Gastrocnemius medialis (tissue), 4 donors: ENCODE data around the gene CDC42EP2. TPM values are rescaled to one million over a fixed set of nuclear protein-coding genes. Genes with fewer than 3 reads are reported as not detected.

Source experiments
- ATAC-seq, 2 donors: fragments of 150-250 bp; one replicate each; pipeline ENCODE4 v1.9.1; 2016
- DNase-seq, 2 donors: peaks; one replicate each; pipeline ENCODE4 v3.0.0-alpha.2; 2019
- H3K27ac ChIP-seq, 4 donors: fragments of 200-600 bp; sonication (generic); 1 replicate in 1 of 4; 2 replicates in 3 of 4; pipeline ENCODE4 v1.5.1; 2016 to 2018; ENCODE audit warnings: mild to moderate bottlenecking in 2 of 4, moderate library complexity in 1 of 4
- H3K27me3 ChIP-seq, 3 donors: fragments of 200-600 bp; sonication (generic) in 2 of 3; 1 replicate in 1 of 3; 2 replicates in 2 of 3; pipeline versions ENCODE4 v1.5.1 to v1.6.0; 2016 to 2019; ENCODE audit warnings: mild to moderate bottlenecking in 1 of 3, moderate library complexity in 1 of 3
- H3K36me3 ChIP-seq, 2 donors: fragments of 200-600 bp; sonication (generic) in 1 of 2; one replicate each; pipeline ENCODE4 v1.5.1; 2017 to 2018
- H3K4me1 ChIP-seq, 2 donors: fragments of 200-600 bp; sonication (generic) in 1 of 2; one replicate each; pipeline ENCODE4 v1.5.1; 2016 to 2017; ENCODE audit warnings: mild to moderate bottlenecking in 2 of 2
- H3K4me3 ChIP-seq, 4 donors: fragments of 200-600 bp; sonication (generic) in 3 of 4; 1 replicate in 1 of 4; 2 replicates in 3 of 4; pipeline ENCODE4 v1.5.1; 2016 to 2019; ENCODE audit warnings: mild to moderate bottlenecking in 2 of 4
- H3K9me3 ChIP-seq, 3 donors: fragments of 200-600 bp; sonication (generic) in 2 of 3; 1 replicate in 1 of 3; 2 replicates in 2 of 3; pipeline ENCODE4 v1.5.1; 2016 to 2019
- POLR2A ChIP-seq, 2 donors: fragments of 450-650 bp; IDR thresholded peaks; one replicate each; pipeline ENCODE4 v1.6.1; 2017; ENCODE audit warnings: antibody characterized with exemption in 2 of 2, mild to moderate bottlenecking in 2 of 2, moderate library complexity in 2 of 2
- in situ Hi-C, 4 donors: fragments of 200-750 bp; cut with MboI; loops; one replicate each; pipeline versions ENCODE4 v1.15.0 to v1.8.0; 2017; ENCODE audit warnings: low sequenced_read_pairs in 4 of 4
- intact Hi-C: fragments of 100-400 bp; cut with DNase I; formaldehyde crosslinking; loops from one replicate; pipeline ENCODE4 v1.15.1; 2023; ENCODE audit warnings: low total_unique reads
- total RNA-seq, 4 donors: library from RNA; depleted of rRNA; stranded (reverse); fragments of >200 nt; gene quantifications; one replicate each; pipeline versions ENCODE4 v1.1.0 to v1.2.3, GENCODE V29; 2016
- TF ChIP-seq, protein P1 (sequence below), 5 experiments: fragments of 450-650 bp in 3 of 5; fragments of 200-600 bp in 2 of 5; sonication (generic) in 2 of 5; IDR thresholded peaks in 4 of 5; conservative IDR thresholded peaks in 1 of 5; 1 replicate in 4 of 5; 2 replicates in 1 of 5; pipeline ENCODE4 v1.5.1; 2016 to 2019; ENCODE audit warnings: antibody characterized with exemption in 5 of 5, mild to moderate bottlenecking in 3 of 5, moderate library complexity in 3 of 5

CDC42EP2 gene
- total RNA-seq, 4 donors from 2014 or later = 5.0 to 11.6 (median 5.6) TPM

DNA sequence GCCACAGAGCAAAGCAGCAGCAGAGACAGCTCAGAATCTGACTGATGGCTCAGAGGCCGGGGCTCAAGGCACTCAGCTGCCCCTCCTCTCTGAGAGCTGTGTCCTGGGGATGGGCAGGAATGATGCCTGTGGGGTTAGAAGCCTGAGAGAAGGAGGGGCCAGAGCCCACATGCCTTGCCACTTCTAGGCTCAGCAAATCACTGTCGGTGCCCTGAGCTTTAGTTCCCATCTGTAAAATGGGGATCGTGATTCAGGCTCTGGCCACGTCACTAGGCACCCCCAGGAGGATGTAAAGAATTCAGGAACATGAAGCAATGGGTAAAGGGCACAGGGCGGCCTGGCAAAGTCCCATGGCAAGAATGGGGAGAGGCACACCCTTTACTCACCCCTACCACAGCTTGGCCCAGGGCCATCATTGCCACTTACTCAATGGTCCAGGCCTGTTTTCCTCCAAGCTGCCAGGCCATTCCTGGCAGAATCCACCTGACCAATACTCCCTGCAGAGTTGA, 3.4 kb upstream of the CDC42EP2 start:
- Histone ChIP-seq H3K4me3 (no peak overlapping the region), H3K27me3 (no peaks in the 10 kb centered on the region), H3K36me3 (no peaks in the 10 kb centered on the region), H3K27ac (no peak overlapping the region), H3K4me1 (peaks cover 23 to 38% of the 10 kb centered on the region in 2 donors), H3K9me3 (no peaks in the 10 kb centered on the region)
- intact Hi-C loops = no loop called here
- no peak for DNase-seq
- no peak for ATAC-seq
- TF ChIP-seq POLR2A (IDR thresholded peaks at IDR 0.05) = no peak
- TF ChIP-seq, protein P1, sequence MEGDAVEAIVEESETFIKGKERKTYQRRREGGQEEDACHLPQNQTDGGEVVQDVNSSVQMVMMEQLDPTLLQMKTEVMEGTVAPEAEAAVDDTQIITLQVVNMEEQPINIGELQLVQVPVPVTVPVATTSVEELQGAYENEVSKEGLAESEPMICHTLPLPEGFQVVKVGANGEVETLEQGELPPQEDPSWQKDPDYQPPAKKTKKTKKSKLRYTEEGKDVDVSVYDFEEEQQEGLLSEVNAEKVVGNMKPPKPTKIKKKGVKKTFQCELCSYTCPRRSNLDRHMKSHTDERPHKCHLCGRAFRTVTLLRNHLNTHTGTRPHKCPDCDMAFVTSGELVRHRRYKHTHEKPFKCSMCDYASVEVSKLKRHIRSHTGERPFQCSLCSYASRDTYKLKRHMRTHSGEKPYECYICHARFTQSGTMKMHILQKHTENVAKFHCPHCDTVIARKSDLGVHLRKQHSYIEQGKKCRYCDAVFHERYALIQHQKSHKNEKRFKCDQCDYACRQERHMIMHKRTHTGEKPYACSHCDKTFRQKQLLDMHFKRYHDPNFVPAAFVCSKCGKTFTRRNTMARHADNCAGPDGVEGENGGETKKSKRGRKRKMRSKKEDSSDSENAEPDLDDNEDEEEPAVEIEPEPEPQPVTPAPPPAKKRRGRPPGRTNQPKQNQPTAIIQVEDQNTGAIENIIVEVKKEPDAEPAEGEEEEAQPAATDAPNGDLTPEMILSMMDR (IDR thresholded peaks at IDR 0.05 in 4 of 5, conservative IDR thresholded peaks at IDR 0.05 in 1 of 5) = no peak
- in situ Hi-C loops = loop anchor here in 2 of 4 donors (5.0 to 10.0 kb wide), 2 partner anchors 34 to 86 kb away; no protein-coding TSS in a partner anchor

DNA sequence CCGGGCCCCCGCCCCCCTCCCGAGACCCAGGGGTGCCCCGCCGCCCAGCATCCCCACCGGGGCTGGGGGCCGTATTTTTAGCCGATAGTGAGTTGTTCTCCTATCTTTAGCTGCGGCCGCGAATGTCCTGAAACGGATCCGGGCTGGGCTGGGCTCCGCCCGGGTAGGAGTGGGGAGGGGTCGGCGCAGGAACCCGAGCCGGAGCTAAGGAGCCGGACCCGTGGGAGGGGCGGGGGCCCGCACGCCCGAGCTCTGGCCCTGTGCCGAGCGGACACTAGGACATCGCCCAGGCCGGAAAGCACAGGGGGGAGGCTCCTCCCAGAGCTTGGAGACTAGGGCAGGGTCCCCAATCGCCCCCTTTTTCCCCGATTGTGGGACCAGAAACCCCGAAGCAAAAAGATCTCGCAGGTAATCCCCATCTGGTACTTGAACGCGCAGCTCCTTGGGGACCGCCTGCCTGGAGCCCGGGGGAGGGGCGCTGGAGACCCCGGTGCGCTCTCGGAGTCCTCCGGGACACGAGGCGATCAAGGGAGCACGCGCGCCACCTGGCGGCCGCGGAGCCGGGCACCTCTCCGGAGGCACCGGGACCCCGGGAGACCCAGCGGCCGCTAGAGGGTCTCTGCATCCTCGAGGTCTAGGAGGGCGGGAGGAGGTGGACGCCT, 669 bp downstream of the CDC42EP2 start:
- in situ Hi-C loops (loop anchor here in 2 of 4 donors (5.0 to 10.0 kb wide), 2 partner anchors 88 to 91 kb away; no protein-coding TSS in a partner anchor), intact Hi-C loops (loop anchor here (1.0 to 2.0 kb wide), 2 partner anchors 21 to 40 kb away; no protein-coding TSS in a partner anchor)
- ATAC-seq (peak; percentile 47 to 53), DNase-seq (peak; percentile 33 to 57)
- H3K36me3 ChIP-seq = no peaks in the 10 kb centered on the region
- peak overlapping the region; percentile 83 to 95 (median 92) for H3K4me3 ChIP-seq
- no peaks in the 10 kb centered on the region for H3K27me3 ChIP-seq
- no peak for TF ChIP-seq POLR2A (IDR thresholded peaks at IDR 0.05)
- TF ChIP-seq, protein P1 (IDR thresholded peaks at IDR 0.05 in 4 of 5, conservative IDR thresholded peaks at IDR 0.05 in 1 of 5) = peak; percentile 86 to 99 (median 98)
- peaks cover 18 to 25% of the 10 kb centered on the region in 2 donors for H3K4me1 ChIP-seq
- peak overlapping the region; percentile 86 to 92 (median 90) for H3K27ac ChIP-seq
- H3K9me3 ChIP-seq = no peaks in the 10 kb centered on the region

DNA sequence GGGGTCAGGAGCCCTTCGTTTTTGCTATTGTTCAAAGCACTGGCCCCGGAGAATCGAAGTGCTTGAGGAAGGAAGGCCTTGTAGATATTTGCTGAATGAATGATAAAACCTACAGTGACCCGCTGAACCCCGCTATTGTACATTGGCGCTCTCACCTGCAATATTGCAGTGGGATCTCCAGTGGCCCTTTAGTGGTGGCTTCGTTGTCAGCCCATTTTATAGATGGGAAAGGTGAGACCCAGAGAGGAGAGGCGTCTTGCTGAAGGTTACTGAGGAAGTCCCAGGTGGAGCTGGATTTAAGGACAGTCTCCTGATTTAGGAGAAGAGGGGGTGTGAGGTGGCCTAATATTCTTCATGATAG, 1.2 kb downstream of the CDC42EP2 start:
- Histone ChIP-seq H3K36me3 (peaks cover 0 to 4% of the 10 kb centered on the region in 2 donors), H3K27ac (peak overlapping the region; percentile 86 to 92 (median 90)), H3K4me1 (peaks cover 18 to 20% of the 10 kb centered on the region in 2 donors), H3K9me3 (no peaks in the 10 kb centered on the region), H3K27me3 (no peaks in the 10 kb centered on the region), H3K4me3 (peak overlapping the region; percentile 83 to 95 (median 92))
- DNase-seq (no peak), ATAC-seq (no peak)
- intact Hi-C loops = loop anchor here (1.0 to 2.0 kb wide), 2 partner anchors 21 to 41 kb away; no protein-coding TSS in a partner anchor
- TF ChIP-seq POLR2A (IDR thresholded peaks at IDR 0.05) = no peak
- TF ChIP-seq, protein P1 (IDR thresholded peaks at IDR 0.05 in 4 of 5, conservative IDR thresholded peaks at IDR 0.05 in 1 of 5) = peak in 1 of 5 experiments; percentile 55
- in situ Hi-C loops = loop anchor here in 2 of 4 donors (5.0 to 10.0 kb wide), 2 partner anchors 89 to 91 kb away; no protein-coding TSS in a partner anchor

DNA sequence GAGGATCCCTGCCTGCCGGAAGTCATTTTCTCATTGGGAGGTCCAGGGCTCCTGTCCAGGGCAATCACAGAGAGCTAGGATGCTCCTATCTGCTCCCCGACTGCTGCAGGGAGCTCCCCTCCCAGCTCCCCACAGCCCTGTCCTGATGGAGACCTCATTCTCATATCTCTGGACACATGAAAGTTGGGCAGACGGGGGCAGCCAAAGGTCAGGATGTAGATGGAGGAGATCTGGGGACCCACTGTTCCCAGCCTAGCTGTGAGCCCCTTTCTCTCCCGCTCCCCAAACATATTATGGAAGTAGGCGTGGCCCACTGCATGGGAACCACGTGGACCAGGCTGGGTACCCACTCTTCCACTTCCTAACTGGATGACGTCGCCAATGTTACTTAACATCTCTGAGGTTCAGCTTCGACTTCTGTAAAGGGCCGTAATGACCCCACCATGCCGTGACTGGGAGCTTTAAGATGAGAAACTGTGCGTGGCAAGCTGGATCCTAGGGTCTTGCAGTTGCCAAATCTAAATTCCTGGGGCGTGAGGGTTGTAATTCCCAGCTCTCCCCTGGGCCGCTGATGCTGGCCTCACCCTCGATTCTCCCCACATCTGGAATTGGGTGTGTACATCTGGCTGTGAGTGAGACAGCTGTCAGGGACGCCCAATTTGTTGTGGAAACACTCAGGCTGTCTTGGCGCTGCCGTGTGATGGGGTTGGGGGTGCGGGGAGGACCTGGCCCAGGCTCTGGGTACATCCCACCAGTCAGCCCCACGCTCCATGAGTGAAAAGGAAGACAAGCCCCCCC, 1.8 kb downstream of the CDC42EP2 start:
- ATAC-seq (peak; percentile 14 to 18), DNase-seq (peak; percentile 33 to 74)
- Histone ChIP-seq H3K4me3 (peak overlapping the region; percentile 83 to 95 (median 92)), H3K27me3 (no peaks in the 10 kb centered on the region), H3K9me3 (no peaks in the 10 kb centered on the region), H3K4me1 (peaks cover 17 to 20% of the 10 kb centered on the region in 2 donors), H3K27ac (peak overlapping the region; percentile 86 to 92 (median 90)), H3K36me3 (peaks cover 0 to 9% of the 10 kb centered on the region in 2 donors)
- intact Hi-C loops = no loop called here
- in situ Hi-C loops = loop anchor here in 2 of 4 donors (5.0 to 10.0 kb wide), 2 partner anchors 89 to 92 kb away; no protein-coding TSS in a partner anchor
- TF ChIP-seq POLR2A (IDR thresholded peaks at IDR 0.05) = no peak
- TF ChIP-seq, protein P1 (IDR thresholded peaks at IDR 0.05 in 4 of 5, conservative IDR thresholded peaks at IDR 0.05 in 1 of 5) = no peak
